GM12874 (cell line): ENCODE data around the gene RBM8A.

Source experiments
- CTCF ChIP-seq: IDR thresholded peaks from 2 replicates; pipeline ENCODE4 v1.5.1; 2011; ENCODE audit warnings: low read depth, mild to moderate bottlenecking, control low read depth, low read length, moderate library complexity; ENCODE audit not compliant: insufficient read depth

The RBM8A gene

GRCh38 chr1:145884675-145885074 is 42.6 kb downstream of the RBM8A start:
- no peak for TF ChIP-seq CTCF

- no peak for TF ChIP-seq CTCF
Observed at GRCh38 chr1:145879775-145880174, 47.5 kb downstream of the RBM8A start.

- TF ChIP-seq CTCF, result no peak
Observed at GRCh38 chr1:145878724-145879123, 48.6 kb downstream of the RBM8A start.

- no peak for TF ChIP-seq CTCF
Observed at GRCh38 chr1:145877923-145878486, 49.3 kb downstream of the RBM8A start.

- no peak for TF ChIP-seq CTCF
Observed at GRCh38 chr1:145874646-145875045, 52.6 kb downstream of the RBM8A start.

GRCh38 chr1:145871994-145872924 is 55.0 kb downstream of the RBM8A start:
- no peak for TF ChIP-seq CTCF
